Frontal cortex (tissue), 4 donors: Measurements from ENCODE around the gene CCDC88C. TPM values are rescaled to one million over a fixed set of nuclear protein-coding genes. Genes with fewer than 3 reads are reported as not detected.
A peak's percentile ranks its signal among the peaks of the same experiment; 100 is the strongest.
"Not testable (repeated sequence)": the region's sequence is repeated elsewhere in the genome, so short reads cannot be mapped to it uniquely, and the experiment has no call there.

Experiments
- DNase-seq, 2 donors: peaks; one replicate each; pipeline ENCODE4 v3.0.0; 2012; ENCODE audit warnings: low spot score in 2 of 2
- FAIRE-seq: peaks from 2 replicates; lab custom pipeline; 2012; peaks lifted over from hg19 to GRCh38; lab: Jason Lieb, UNC
- total RNA-seq: library from RNA; depleted of rRNA; stranded (reverse); fragments of >200 nt; gene quantifications from one replicate; pipeline ENCODE4 v1.2.3, GENCODE V29; 2014
- donor health status: control.
- donor health status: control.
- donor health status: control.

CCDC88C gene
- total RNA-seq, 1 donor from 2014 or later: 22.4 TPM

DNA sequence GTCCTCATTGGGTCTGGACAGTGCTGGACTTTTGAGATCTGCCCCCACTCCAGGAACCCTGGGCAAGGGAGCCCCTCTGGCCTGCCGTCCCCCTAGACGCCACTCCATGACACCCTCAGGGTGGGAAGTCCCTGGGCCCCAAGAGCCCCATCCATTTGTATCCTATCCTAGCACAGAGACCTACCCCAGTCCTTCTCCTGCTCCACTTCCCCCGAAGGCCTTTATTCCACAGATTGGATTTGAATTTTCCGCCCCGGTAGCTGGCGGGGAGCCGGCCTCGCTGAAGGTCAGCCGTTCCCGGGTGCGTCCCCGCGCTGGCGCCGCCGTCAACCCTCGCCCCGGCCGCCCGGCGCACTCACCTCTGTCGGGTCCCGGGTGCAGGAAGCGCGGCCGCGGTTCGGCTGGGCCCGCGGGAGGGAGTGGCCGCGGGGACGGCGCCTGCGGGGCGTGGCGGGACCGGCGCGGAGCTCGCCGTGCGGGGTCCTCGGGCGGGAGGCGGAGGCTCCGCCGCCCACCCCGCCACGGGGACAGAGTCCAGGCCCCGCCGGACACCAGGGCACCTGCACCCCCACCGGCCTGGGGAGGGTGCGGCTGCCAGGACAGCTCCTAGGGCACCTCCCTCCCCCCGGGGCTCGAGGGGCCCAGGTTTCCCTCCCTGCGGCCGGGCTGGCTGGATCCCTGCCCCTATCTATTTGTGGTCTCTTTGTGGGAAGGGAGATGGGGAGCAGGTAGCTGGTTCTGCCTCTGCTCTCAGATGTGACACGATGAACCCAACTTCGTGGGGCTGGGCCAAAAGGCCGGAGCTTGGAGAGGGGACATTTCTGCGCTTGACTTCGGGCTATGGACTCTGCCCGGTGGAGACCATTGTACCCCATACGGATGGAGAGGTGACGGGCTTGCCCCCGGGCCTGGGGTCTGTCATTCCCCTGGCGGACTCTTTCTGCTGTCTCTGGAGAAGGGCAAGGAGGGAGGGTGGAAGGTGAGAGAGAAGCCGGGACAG lies 153.2 kb downstream of the CCDC88C start:
- FAIRE-seq (no peak), DNase-seq (no peak)

GRCh38 chr14:91263329-91263728 lies 154.3 kb downstream of the CCDC88C start:
- FAIRE-seq: no peak
- DNase-seq: no peak

DNA sequence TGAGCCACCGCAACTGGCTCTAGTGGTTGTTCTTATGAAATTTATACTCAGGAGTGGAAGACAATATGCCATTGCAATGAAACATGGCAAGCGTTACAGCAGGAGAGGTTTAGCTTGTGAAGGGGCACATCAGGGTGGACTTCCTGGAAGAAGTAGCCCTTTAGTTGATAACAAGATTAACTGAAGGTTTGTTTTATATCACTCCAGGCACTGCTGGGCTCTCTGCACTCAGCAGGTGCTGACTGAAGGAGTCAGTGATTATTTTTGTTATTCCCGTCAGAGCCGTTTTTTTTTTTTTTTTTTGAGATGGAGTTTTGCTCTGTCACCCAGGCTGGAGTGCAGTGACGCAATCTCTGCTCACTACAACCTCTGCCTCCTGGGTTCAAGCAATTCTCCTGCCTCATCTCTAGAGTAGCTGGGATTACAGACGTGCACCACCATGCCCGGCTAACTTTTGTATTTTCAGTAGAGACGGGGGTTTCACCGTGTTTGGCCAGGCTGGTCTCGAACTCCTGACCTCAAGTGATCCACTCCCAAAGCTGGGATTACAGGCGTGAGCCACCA lies 155.6 kb downstream of the CCDC88C start:
- DNase-seq (no peak), FAIRE-seq (no peak)

- DNase-seq: no peak
- no peak for FAIRE-seq
Observed at GRCh38 chr14:91261115-91261514, 156.5 kb downstream of the CCDC88C start.

DNA sequence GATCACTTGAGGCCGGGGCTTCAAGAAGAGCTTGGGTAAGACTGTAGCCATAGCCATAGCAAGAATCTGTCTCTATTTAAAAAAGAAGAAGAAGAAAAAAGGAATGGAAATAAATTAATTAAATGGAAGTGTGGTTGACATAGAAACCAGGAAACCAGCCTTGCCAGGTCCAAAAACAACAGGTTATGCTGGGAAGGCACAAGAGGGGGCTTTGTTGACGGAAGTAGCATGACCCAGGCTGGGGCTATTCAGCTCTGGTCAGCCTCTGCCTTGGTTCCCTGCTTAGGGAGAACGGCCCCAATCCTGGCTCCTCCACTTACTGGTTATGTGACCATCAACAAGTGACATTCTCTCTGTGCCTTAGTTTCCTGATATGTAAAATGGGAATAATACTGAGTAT lies 158.7 kb downstream of the CCDC88C start:
- FAIRE-seq (no peak), DNase-seq (no peak)

- no peak for FAIRE-seq
- DNase-seq: no peak
Observed at GRCh38 chr14:91258011-91258618, 159.5 kb downstream of the CCDC88C start.

DNA sequence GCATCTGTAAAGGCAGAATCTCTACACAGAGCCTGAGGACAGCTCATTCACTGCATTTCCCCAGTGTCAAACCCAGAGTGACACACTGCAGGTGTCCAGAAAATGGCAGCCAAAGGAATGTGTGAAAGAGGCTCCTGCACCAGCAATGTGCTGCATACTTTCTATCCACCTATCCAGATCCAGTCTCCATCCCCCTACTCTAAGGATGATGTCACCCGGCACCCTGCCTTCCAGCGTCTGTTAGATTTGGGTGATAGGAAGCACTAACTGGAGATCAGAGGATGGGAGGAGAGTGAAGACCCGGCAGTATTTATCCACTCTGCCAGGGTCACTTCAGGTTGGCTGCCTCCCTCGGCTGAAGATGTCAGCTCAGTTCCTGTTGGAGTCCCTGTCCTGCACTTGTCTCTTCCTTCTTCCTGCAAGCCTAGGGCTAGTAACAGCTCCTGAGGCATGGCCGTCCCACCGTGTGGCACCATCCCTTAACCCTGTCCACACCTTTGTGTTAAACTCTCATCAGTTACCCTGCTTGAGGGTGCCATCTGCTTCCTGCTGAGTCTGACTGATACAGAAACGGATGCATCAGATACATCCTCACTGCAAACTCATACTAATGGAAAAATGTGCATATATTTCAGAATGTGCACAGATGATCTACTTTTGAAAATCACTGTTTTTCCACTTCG lies 160.2 kb downstream of the CCDC88C start:
- no peak for FAIRE-seq

DNA sequence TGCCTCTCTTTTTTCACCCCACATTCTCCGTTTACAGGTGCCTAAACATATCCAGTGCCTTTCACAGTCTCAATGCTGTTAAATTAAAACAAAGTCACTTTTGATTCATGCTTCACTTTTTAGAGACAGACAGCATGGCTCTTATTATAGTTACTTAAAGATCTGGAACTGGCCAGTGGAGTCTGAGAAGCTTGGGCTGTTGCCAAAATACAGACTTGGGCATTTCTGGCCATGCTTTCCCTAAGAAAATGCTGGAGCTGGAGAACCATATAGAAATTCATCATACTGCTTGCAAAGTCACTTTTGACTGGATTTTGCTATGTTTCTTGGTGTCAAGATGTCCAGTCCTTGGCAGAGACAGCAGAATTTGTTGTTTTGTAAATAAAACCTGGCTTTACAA lies 161.0 kb downstream of the CCDC88C start:
- no peak for FAIRE-seq

More for the DNA sequence above, 160.2 kb downstream of the CCDC88C start:
- no peak for DNase-seq

DNA sequence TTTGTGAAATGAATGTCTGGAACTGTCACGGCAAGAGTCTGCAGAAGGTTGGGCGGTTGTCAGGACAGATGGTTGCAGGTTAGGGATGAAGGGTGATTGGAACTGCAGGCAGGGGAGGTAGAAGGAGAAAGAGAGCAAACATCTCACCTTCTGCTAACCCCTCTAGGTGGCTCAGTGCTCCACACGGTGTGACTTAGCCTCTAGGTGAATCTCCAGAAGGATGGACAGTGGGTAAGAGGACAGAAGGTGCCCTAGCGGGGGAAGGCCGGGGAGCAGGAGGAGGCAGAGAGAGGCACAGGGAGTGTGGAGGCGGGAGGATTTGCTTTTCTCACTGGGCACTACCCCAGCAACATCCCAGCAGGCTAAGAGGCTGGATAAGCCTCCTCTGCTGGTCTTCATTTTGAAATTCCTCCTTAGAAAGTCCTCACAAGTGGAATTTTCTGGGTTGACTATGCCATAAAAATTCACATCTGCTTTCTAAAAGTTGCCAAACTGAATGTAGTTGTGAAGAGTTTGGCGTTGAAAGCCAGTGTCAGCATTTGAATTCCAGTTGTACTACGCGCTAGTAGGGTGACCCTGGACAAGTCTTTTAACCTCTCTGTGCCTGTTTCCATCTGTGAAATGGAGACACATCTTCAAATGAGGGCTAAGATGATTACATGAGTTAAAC lies 162.5 kb downstream of the CCDC88C start:
- FAIRE-seq (no peak), DNase-seq (no peak)

More for the DNA sequence above, 161.0 kb downstream of the CCDC88C start:
- no peak for DNase-seq

GRCh38 chr14:91254461-91254860 lies 163.2 kb downstream of the CCDC88C start:
- FAIRE-seq (no peak), DNase-seq (no peak)

DNA sequence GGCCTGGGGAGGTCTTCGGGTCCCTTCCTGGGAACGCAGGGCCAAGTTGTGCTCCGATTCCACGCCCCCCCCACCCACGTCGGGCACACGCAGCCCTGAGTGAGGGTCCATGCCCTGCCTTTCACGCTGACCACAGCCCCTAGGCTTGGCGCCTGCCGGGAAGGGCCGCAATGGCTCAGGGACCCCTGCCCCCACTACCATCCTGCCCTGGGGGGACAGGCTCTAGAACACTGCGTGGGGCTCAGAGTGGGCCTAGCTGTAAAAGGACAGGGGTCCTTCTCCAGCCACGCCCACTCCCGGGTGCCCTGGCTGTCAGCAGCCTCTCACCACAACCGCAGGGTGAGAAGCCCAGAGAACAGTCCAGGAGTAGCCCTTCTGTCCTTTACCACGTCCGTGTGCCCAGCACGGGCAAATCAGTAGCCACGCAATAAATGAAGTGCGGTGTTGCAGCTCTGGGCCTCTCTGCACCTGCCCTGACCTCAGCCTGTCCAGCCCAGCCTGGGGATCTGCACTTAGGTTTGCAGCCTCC lies 163.8 kb downstream of the CCDC88C start:
- DNase-seq: no peak
- no peak for FAIRE-seq

DNA sequence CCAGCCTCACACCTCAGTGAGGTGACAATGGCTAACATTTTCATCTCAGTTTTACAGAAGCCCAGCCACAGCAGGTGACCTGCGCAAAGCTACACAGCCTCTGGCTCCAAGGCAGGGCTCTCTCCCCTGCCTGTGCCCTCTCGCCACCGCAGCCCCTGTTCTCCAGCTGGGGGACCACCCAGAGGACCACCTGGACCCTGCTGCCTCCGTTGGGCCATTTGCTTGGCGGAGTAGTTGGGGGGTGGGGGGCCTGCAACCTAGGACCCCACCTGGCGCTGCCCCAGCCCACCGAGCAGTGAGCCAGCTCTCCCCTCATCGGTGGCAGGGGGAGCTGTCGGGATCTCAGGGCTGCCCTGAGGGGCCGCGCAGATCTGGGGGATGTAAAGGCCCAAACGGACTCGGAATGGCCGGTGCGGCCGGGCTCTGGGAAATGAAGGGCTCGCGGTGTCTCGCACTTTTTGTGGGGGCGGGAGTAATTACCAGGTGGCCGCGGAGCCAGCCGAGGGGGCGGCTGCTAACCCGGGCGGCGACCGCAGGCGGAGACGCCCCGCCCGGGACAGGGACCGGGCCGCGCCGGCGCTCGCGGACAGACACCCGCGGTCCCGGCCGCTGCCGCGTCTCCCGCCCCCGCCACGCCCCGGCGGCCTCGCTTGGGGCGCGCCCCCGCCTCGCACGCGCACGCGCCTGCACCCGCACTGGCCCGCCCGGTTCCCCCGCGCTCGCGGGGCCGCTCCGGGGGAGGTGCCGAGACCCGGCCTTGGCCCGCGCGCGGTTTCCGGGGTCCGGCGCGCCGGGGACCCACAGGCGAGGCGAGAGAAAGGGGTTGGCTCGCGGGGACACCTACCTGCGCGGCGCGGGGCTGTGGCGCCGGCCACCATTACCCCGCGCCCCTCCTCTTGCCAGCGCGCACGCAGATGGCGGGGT lies 164.5 kb downstream of the CCDC88C start:
- DNase-seq: peak; percentile 51 to 74
- FAIRE-seq: no peak

- DNase-seq: no peak
- no peak for FAIRE-seq
Observed at GRCh38 chr14:91250912-91251311, 166.7 kb downstream of the CCDC88C start.

DNA sequence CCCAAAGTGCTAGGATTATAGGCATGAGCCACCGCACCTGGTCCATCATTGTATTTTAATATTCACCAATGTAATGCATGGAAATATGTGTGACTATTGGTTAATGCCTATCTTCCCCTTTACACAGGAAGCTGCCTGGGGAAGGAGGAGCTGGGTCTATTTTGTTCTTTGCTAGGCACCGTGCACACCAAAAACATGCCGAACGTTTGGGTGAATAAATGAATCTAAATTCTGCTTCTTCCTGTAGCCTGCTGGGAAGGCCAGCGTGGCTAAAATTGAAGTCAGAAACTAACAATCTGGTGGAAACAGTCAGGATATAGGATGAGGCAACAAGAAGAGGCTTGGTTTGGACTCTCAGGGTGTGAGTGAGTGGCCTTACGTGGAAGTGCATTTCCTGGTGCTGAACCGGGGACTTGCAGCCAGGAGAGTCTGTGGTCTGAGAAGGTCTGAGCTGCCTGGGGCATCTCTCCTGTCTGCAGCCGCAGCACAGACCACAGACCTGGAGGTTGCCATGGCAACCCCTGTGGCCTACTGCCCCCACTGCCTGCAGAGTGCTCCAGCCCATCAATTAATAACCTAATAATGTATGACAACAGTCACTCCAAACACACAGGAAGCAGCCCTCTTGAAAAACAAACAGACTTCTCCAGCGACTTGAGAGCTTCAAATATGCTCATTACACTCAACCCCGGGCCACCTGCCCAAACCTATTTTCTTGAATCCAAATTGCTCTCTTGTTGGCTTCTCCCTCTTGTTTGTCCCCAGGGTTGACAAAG lies 167.6 kb downstream of the CCDC88C start:
- DNase-seq: no peak
- FAIRE-seq: no peak

DNA sequence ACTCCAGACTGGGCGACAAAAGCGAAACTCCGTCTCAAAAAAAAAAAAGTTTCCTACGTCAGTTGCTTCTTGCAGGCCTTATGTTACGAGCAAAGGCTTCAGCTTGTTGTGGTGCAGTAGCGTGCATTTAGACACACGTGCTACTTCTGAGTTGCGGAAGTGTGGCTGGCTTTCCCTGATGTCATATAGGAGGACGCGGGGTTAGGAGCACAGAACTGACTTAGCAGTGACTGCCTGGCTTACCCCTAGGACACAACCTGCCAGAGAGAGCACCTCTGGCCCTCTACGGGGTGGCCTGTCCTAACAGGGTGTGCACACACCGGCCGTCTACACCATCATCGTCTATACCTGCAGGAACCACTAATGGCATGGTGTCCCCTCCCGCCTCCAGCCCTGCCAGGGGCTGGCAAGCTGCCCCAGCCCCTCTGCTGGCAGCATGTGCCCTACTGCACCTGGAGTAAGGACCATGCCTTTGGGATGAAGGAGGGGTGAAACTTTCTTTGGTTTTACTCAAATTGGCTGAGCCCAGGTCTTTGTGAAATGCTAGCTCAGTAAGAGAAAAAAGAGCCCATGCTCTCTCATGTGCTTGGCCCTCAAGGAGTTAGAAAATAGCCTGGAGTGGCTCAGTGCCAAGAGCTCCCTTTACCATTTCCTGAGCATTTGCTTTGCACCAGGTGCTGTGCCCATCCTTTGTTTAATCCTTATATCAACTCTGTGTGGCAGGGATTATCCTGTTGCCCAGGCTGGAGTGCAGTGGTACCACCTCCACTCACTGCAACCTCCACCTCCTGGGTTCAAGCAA lies 171.4 kb downstream of the CCDC88C start:
- FAIRE-seq: no peak
- DNase-seq: no peak

GRCh38 chr14:91245616-91246015 lies 172.0 kb downstream of the CCDC88C start:
- not testable (repeated sequence) for FAIRE-seq, DNase-seq

DNA sequence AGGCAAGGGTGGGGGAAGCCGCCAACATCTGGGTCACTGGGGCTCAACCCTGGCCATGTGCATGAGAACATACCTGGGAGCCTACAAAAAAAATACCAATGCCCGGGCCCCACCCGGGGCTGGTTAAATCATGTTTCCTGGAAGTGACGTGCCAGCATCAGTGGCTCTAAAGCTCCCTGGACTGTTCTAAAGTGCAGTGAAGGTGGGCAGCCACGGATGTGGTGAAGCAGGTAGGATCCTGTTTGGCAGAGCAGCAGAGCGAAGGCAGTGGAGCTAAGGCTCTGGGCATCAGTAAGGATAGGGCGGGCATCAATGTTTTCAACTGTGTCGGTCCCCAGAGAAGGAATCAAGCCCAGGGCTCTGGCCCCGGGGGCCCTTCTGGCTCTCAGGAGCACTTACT lies 172.6 kb downstream of the CCDC88C start:
- DNase-seq (no peak), FAIRE-seq (no peak)
